NCI-H460 (cell line): ENCODE measurements around the gene C6orf163. TPM values are rescaled to one million over a fixed set of nuclear protein-coding genes. Genes with fewer than 3 reads are reported as not detected.
"Not testable (repeated sequence)": the region's sequence is repeated elsewhere in the genome, so short reads cannot be mapped to it uniquely, and the experiment has no call there.

Source experiments
- DNase-seq: peaks from one replicate; pipeline ENCODE4 v3.0.0-alpha.2; 2016; ENCODE audit warnings: low read depth; ENCODE audit errors: extremely low read depth
- polyA plus RNA-seq: library from polyadenylated mRNA; depleted of rRNA; stranded (reverse); fragments of >200 nt; gene quantifications from 2 replicates; pipeline ENCODE4 v1.2.3, GENCODE V29; 2014; cell fraction: nucleus; rRNA removed
- total RNA-seq: library from RNA; depleted of rRNA; stranded (reverse); fragments of >200 nt; shearing (Covaris generic); gene quantifications from 2 replicates; pipeline ENCODE4 v1.2.3, GENCODE V29; 2014; rRNA removed

Gene C6orf163
- 1.2 and 2.0 TPM in 2 replicates for total RNA-seq
- polyA plus RNA-seq, result 1.8 and 3.0 TPM in 2 replicates

DNA sequence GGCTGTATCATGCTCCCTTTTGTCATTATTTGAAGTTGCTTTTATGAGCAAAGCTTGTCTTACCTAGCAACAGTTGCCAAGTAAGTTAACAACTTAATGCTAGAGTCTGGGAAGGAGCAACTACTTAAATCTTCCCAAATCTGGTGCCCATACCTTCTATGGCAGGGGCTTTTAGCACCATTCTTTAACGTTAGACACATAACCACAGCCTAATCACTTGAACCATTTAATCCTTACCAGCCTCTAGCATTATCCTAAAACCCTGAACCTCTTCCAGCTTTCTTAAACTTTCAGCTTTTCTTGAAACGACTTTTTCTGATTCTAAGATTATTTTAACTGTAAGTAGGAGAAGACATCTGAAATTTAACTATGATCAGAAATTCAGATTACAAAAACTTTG, at the start of gene C6orf163:
C6orf163 (plus strand) TSS at position 83 of the 400 bp plus-strand sequence; CDS start at position 370, 287 bp downstream.
- no peak for DNase-seq

DNA sequence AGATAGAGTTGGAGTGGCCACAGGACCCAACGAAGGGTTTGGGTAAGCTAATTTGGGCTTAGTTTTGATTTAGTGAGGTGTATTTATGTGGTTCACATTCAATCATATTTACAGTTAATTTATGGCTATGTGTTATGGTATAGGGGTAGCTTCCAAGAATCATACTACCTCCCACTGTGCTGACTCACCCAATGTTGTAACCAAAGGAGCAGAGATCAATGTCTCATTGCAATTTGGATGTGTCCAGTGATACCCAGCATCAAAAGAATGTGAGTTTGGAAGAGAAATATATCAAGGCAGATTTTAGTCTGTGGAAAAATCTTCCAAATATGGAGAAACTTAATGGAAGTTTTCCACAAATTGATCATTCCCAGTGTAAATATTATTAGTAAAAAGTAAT, 47.5 kb upstream of the C6orf163 start:
- no peak for DNase-seq

DNA sequence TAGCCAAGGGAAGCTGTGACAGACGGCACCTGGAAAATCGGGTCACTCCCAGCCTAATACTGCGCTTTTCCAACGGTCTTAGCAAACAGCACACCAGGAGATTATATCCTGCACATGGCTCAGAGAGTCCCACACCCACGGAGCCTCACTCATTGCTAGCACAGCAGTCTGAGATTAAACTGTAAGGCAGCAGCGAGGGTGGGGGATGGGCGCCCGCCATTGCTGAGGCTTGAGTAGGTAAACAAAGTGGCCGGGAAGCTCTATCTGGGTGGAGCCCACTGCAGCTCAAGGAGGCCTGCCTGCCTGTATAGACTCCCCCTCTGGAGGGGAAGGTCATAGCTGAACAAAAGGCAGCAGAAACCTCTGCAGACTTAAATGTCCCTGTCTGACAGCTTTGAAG, 43.3 kb upstream of the C6orf163 start:
- DNase-seq, result not testable (repeated sequence)

DNA sequence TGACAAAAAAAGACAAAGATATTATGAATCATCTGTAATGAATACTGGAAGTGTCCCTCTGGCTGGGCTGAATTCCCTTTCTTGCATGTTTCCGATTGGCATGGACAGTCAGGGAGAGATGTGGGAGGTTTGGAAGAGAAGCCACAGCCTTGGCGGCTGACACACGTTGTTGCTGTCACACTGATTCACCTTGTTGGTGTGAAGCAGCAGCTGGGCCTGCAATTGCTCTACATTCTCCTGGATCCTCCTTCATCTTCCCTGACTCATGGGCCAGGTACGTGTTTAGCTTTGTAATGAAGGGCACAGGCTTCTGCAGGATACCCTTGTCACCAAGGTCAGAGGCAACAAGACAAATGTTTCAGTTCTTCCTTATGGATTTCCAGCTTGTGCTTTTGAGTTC, 35.6 kb upstream of the C6orf163 start:
- no peak for DNase-seq

DNA sequence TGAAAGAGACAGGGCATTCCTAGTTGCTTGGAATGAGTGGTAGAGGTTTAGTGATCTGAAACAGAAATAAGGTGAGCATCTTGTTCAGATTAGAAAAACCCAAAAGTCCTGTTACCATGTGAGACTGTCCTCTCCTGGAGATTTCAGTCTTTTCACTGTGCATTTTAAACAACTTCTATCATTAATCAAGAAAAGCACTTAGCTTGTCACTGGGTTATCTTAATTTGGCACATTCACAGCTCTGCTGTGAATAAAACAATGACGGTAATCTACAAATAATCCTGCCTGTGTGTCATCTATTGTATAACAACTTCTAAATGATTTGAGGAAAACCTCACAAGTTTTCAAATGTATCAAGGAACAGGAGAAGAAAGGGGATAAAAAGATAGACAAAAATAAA, 31.8 kb upstream of the C6orf163 start:
- DNase-seq, result no peak

DNA sequence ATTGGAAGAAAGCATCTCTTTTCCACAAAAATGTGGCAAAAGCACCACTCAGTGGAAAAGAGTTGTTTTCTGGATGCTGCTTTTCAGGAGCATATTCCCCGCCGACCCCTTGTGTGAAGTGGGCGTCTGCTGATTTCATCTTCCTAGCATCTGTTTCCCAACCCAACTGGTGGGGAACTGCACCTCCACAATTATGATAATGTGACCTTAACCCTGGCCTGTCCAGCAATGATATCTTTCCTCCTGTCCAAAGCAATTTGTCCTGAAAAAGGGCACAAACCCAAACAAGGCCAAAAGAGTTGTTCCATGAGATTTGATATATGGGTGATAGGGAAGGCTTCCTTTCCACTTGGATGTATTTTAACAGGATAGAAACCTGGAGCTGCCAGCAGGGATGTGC, 29.5 kb upstream of the C6orf163 start:
- DNase-seq, result no peak

DNA sequence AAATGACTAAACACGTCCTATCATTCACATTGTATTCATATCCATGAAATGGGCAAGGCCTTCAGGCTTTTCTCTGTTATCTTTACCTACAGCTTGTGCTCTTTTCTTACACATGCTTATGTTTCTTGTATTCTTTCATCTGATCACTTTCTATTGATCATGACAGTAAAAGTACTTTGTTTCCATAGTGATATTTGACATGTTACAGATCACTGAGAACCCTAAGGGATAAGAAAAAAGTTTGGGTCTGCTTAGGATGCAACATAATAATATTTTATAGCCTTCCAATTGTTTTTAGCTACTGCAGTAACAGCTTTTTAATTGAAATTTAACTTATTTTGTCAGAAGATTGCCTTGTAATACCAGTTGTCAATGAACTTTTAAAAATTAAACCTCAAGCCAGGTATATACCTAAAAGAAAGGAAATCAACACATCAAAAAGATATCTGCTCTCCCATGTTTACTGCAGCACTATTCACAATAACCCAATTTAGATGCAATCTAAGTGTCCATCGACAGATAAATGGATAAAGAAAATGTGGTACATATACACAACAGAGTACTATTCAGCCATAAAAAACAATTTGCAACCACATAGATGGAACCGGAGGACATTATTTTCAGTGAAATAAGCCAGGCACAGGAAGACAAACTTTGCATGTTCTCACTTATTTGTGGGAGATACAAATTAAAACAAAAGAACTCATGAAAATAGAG, 25.2 kb upstream of the C6orf163 start:
- no peak for DNase-seq

DNA sequence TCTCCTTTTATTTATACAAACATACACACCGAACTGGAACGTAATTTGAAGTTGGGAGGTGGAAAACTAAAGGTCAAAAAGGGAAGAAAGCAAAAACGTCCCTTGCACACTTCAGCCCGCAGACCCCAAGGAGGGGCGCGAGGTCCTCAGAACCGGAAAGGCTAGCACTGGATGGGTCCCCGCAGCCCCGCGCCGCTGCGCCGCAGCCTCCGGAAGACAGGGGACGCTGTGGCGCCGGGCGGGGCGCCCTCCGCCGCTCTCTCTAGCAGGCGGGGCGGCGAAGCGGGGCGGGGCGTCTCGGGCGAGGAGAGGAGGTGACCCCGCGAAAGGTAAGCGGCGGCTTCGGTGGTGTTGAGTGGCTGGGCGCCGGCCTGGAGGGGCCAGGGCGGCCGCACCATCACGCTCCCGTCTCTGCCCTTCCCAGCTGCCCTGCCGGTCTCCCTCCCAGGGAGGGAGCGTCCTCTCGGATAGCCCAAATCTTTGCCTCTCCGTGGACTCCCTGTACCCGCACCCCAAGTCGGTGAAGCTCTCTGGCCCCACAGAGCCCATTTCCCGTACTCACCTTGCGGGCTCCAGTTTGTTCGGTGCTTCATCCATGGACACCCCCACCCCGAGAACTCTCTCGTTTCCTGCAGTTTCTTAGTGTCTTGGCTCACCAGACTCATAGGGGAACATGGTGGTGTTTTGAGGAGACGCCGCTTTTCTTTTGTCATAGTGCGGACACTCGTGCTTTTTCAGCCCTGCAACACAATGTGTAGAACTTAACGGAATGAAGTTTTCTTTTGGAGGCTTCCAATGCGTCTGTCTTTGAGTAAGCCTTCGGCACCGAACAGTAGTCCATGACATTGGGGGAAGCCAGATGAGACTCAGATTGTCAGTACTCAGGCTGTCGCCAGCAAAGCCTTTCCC, 22.1 kb upstream of the C6orf163 start, which contains the start of gene SMIM8:
SMIM8 (plus strand) TSS at position 285 of the 909 bp plus-strand sequence. CDS start 14,444 bp downstream, outside the sequence.
- DNase-seq, result peak; percentile 65

DNA sequence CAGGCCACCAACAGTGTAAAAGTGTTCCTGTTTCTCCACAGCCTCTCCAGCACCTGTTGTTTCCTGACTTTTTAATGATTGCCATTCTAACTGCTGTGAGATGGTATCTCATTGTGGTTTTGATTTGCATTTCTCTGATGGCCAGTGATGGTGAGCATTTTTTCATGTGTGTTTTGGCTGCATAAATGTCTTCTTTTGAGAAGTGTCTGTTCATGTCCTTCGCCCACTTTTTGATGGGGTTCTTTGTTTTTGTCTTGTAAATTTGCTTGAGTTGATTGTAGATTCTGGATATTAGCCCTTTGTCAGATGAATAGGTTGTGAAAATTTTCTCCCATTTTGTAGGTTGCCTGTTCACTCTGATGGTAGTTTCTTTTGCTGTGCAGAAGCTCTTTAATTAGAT, 20.7 kb upstream of the C6orf163 start:
- DNase-seq, result not testable (repeated sequence)

DNA sequence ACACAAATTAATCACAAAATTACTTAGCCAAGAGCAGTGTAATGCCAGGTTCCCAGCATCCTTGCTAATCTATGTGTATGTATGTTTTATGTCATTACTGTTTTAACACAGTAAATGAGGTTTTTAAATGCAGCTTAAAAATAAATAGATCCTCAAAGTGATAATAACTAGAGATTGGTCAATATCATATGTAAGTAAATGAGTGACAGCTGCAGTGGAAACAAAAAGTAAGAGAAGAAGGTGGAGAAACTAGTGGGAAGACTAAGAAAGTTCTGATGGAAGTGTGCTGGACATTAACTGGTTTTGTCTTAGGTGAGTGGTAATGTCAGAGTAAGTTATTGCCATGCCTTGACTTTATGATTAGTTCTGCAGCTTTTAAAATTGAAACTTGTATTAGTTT, 13.7 kb upstream of the C6orf163 start:
- DNase-seq, result no peak

DNA sequence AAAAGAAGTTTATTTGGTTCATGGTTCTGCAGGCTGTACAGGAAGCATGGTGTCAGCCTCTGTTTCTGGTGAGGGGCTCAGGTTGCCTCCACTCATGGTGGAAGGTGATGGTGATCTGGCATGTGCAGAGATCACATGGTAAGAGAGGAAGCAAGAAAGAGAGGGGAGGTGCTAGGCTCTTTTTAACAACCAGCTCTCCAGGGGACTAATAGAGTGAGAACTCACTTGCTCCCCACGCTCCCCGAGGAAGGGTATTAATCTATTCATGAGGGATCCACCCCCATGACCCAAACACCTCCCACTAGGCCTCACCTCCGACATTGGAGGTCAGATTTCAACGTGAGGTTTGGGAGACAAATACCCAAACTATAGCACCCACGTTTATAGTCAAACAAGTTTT, 11.6 kb upstream of the C6orf163 start:
- no peak for DNase-seq

DNA sequence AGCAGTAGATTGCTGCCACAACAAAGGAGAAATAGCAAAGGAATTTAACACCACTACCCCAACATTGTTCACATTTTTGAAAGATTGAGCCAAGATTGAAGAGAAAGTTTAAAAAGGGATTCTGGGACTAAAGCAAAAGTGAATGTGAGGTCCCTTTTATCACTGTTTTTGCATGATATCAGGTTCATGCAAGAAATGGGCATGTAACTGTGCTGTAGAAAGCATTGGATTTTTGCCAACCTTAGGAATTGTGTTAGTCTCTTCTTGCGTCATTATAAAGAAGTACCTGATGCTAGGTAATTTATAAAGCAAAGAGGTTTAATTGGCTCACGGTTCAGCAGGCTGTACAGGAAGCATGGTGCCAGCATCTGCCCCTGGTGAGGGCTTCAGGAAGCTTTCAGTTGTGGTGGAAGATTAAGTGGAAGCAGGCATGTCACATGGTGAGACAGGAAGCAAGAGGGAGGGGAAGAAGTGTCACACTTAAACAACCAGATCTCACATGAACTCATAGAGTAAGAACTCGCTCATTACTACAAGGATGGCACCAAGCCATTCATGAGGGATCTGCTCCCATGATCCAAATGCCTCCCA, 10.9 kb upstream of the C6orf163 start:
- no peak for DNase-seq

DNA sequence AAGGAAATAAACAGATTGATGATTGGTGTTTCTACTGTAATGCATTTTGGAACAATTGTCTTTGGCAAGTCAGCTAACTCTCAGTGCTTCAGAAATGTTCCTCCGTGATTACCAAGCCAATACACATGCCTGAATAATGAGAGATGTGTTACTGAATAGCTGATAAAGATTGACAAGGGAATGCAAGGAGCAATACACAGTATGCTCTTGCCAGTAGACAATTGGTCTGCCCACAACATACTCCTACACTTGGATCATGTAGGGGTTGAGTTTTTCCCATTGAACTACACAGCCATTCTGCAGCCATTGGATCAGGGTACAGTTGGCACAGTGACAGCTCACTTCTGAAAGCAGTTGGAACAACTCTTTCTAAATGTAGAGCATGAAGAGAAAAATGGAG, 9.9 kb upstream of the C6orf163 start:
- no peak for DNase-seq

DNA sequence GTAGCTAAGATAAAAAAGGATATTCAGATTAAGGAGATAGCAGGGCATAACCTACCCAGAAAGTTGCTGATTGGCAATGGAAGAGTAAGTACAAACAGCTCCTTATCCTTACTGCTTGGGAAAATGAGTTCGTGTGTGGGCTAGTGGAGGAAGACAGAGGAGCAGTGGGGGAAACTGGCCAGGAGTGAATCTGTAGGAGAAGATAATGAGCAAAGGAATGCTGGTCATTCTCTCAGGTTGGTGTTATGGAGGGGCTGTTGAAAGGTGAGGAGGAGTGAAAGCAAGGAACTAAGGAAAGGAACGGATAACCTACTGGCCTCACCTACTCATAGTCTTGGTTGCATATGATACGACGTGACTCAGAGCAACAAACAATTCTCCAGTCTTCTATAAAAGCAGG, 8.2 kb upstream of the C6orf163 start:
- no peak for DNase-seq

DNA sequence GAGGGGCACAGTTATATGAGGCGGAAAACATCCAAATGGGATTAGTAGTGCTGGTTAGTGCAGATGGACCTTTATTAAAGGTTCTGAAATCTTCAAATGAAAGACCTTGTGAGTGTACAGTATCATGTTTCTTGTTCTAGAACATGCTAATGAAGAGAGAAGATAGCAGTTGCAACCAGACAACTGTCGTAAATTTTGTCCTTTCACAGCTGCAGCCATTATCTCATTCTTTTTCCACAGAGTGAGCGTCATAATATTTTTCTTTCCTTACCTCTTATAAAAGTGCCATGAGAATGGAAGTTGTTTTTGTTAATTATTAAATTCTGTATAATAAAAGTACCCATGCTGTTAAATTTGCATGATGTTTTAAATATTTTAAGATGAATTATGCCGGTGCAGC, 4.4 kb upstream of the C6orf163 start:
- no peak for DNase-seq

DNA sequence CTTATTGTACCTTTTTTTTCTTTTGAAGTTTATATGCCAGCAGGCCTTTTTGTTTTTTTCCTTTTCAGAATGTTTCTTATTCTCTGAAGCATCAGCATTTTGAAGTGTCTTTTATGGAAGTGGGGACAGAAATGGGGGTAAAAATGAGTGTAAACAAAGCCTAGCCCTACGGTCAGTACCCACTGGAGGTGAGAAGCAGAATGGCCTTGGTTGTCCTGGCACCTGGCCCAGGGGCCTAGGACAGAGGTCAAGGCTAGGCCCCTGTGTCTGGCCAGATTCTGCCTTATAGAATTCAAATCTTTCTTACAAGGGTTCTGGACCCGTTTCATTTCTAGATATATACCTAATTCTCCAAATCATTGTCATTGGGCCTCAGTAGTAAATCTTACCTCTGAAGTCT, 3.5 kb upstream of the C6orf163 start:
- DNase-seq, result no peak

DNA sequence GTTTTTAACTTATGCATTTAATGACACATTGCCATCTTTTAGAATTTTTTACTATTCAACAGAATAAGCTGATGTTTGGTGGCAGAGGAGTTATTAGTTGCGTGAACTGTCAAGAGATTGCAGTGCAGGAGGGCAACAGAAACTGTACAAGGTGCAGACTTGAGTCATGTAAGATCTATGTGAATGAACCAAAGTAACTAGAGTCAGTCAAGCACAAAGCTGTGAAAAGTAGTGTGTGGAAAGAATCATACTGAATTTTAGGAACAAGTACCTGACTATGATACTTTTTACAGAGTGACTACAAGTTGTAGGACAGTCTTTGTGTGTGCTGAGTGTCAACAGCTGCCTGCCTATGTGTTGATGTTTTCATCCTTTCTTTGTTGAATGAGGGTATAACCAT, 2.7 kb upstream of the C6orf163 start:
- DNase-seq, result no peak

DNA sequence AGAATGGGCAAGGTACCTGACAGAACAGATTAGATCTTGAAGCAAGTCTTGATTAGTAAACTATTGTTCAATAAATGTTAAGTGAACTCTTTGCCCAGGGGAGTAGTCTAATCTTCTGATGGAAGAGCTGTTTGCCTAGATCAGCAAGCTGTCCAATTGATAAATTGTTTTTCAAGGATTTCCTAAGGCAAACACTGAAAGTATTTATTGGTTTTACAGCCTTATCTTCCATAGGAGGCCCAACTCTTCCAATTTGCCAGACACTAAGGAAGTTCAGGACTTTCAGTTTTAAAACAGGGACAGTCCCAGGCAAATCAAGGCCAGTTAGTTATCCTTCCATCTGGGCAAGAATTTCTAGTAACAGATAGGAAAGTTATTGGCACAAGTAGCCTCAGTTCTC, 1.8 kb upstream of the C6orf163 start:
- no peak for DNase-seq

DNA sequence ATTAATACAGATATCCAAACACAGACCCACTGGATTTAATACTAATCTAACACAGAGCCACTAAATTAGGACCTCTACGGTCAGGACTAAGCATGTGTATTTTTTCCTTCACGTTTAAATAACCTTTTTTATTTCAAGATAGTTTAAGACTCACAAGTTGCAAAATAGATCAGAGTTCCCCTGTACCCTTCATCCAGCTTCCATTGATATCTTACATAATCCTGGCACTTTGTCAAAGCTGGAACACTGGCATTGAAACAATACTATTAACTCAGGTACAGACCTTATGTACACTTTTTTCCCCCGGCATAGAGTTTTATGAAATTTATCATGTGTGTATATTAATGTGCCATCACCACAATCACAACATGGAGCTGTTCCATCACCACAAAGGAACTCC, 2.1 kb downstream of the C6orf163 start:
- DNase-seq, result no peak

DNA sequence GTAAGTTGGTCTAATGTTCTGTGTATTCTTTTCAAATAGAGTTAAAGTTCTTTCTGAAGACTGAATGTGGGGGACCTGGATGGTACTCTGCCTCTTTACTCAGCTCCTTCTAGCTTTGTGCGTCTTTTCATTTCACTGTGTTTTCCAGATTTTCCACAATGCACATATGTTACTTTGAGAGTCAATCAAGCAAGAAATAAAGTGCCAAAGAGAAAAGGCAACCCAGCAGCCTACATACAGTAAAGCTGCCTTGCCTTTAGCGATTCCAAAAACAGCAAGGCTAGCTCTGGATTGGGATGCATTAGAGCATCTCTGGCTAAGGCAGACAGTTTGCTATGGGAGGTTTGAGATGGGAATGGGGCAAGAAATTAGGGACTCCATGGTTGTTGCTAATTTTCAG, 5.3 kb downstream of the C6orf163 start:
- DNase-seq, result no peak

DNA sequence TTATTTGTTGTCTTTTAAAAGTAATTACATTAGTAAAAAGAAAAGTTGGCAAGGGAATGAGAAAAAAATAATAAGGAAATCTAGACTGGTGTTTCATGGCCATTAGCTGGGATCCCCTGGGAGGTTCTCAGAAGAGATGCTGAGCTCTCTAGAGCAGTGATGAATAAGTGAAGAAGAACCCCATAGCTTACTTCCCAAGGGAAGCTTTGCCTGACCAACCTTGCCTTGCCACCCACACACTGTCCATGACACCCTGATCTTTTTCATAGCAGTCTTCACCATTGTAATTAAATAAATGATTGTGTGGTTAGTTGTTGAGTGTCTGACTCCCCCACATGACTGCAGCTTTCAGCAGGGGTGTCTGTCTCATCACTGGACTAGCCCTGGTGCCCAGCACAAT, 5.9 kb downstream of the C6orf163 start:
- DNase-seq, result no peak
